ENCODE measurements around the gene PKP4.

PKP4 gene

GRCh38 chr2:158650646-158651357 lies 194.1 kb downstream of the PKP4 start:
- DNase-seq (ENCODE audit: low spot score in 2 of 2) (no peak), ATAC-seq (peak; percentile 44)
- Mint-ChIP-seq H3K4me1 (no peaks in the 10 kb centered on the region), H3K4me3 (no peak overlapping the region), H3K36me3 (no peaks in the 10 kb centered on the region), H3K9me3 (no peaks in the 10 kb centered on the region), H3K27ac (no peak overlapping the region)

GRCh38 chr2:158651358-158652057 lies 194.8 kb downstream of the PKP4 start:
- no peaks in the 10 kb centered on the region for H3K36me3 Mint-ChIP-seq
- no peaks in the 10 kb centered on the region for H3K9me3 Mint-ChIP-seq
- ATAC-seq, result no peak
- DNase-seq (ENCODE audit: low spot score in 2 of 2), result no peak
- H3K27ac Mint-ChIP-seq, result no peak overlapping the region
- H3K4me1 Mint-ChIP-seq, result no peaks in the 10 kb centered on the region
- H3K4me3 Mint-ChIP-seq, result no peak overlapping the region

- H3K27ac Mint-ChIP-seq, result no peak overlapping the region
- H3K36me3 Mint-ChIP-seq, result no peaks in the 10 kb centered on the region
- no peak overlapping the region for H3K4me3 Mint-ChIP-seq
- ATAC-seq (no peak), DNase-seq (ENCODE audit: low spot score in 2 of 2) (no peak)
- no peaks in the 10 kb centered on the region for H3K9me3 Mint-ChIP-seq
- H3K4me1 Mint-ChIP-seq, result no peaks in the 10 kb centered on the region
Observed at GRCh38 chr2:158655628-158656027, 198.9 kb downstream of the PKP4 start.

GRCh38 chr2:158656492-158657229 lies 199.9 kb downstream of the PKP4 start:
- ATAC-seq (peak; percentile 24), DNase-seq (ENCODE audit: low spot score in 2 of 2) (no peak)
- Mint-ChIP-seq H3K9me3 (no peaks in the 10 kb centered on the region), H3K27ac (no peak overlapping the region), H3K4me1 (no peaks in the 10 kb centered on the region), H3K4me3 (no peak overlapping the region), H3K36me3 (no peaks in the 10 kb centered on the region)

GRCh38 chr2:158658396-158658795 lies 201.6 kb downstream of the PKP4 start:
- no peak overlapping the region for H3K27ac Mint-ChIP-seq

GRCh38 chr2:158659483-158659882 lies 202.7 kb downstream of the PKP4 start:
- no peak overlapping the region for H3K27ac Mint-ChIP-seq
- no peak overlapping the region for H3K4me3 Mint-ChIP-seq
- H3K36me3 Mint-ChIP-seq, result no peaks in the 10 kb centered on the region
- DNase-seq (ENCODE audit: low spot score in 2 of 2) (no peak), ATAC-seq (no peak)
- H3K4me1 Mint-ChIP-seq, result no peaks in the 10 kb centered on the region
- no peaks in the 10 kb centered on the region for H3K9me3 Mint-ChIP-seq

More at GRCh38 chr2:158658396-158658795, 201.6 kb downstream of the PKP4 start:
- Mint-ChIP-seq H3K4me3 (no peak overlapping the region), H3K9me3 (no peaks in the 10 kb centered on the region), H3K4me1 (no peaks in the 10 kb centered on the region), H3K36me3 (no peaks in the 10 kb centered on the region)
- DNase-seq (ENCODE audit: low spot score in 2 of 2) (no peak), ATAC-seq (no peak)

- ATAC-seq (no peak), DNase-seq (ENCODE audit: low spot score in 2 of 2) (no peak)
- Mint-ChIP-seq H3K4me1 (no peaks in the 10 kb centered on the region), H3K9me3 (no peaks in the 10 kb centered on the region), H3K4me3 (no peak overlapping the region), H3K36me3 (no peaks in the 10 kb centered on the region), H3K27ac (no peak overlapping the region)
Observed at GRCh38 chr2:158661231-158661630, 204.5 kb downstream of the PKP4 start.

- Mint-ChIP-seq H3K36me3 (no peaks in the 10 kb centered on the region), H3K27ac (no peak overlapping the region), H3K9me3 (no peaks in the 10 kb centered on the region), H3K4me3 (no peak overlapping the region), H3K4me1 (no peaks in the 10 kb centered on the region)
- ATAC-seq (no peak), DNase-seq (ENCODE audit: low spot score in 2 of 2) (no peak)
Observed at GRCh38 chr2:158662421-158662820, 205.7 kb downstream of the PKP4 start.

GRCh38 chr2:158663796-158664195 lies 207.0 kb downstream of the PKP4 start:
- no peaks in the 10 kb centered on the region for H3K9me3 Mint-ChIP-seq
- ATAC-seq (peak; percentile 43), DNase-seq (ENCODE audit: low spot score in 2 of 2) (no peak)
- no peaks in the 10 kb centered on the region for H3K36me3 Mint-ChIP-seq
- no peaks in the 10 kb centered on the region for H3K4me1 Mint-ChIP-seq
- no peak overlapping the region for H3K27ac Mint-ChIP-seq
- H3K4me3 Mint-ChIP-seq, result no peak overlapping the region

- ATAC-seq, result no peak
- no peak for DNase-seq (ENCODE audit: low spot score in 2 of 2)
- Mint-ChIP-seq H3K9me3 (no peaks in the 10 kb centered on the region), H3K36me3 (no peaks in the 10 kb centered on the region), H3K27ac (no peak overlapping the region), H3K4me1 (no peaks in the 10 kb centered on the region), H3K4me3 (no peak overlapping the region)
Observed at GRCh38 chr2:158664987-158665386, 208.2 kb downstream of the PKP4 start.

GRCh38 chr2:158665536-158666302 lies 209.0 kb downstream of the PKP4 start:
- no peaks in the 10 kb centered on the region for H3K9me3 Mint-ChIP-seq
- H3K36me3 Mint-ChIP-seq, result no peaks in the 10 kb centered on the region
- no peak overlapping the region for H3K27ac Mint-ChIP-seq
- DNase-seq (ENCODE audit: low spot score in 2 of 2) (no peak), ATAC-seq (no peak)
- no peaks in the 10 kb centered on the region for H3K4me1 Mint-ChIP-seq
- no peak overlapping the region for H3K4me3 Mint-ChIP-seq

- ATAC-seq, result no peak
- Mint-ChIP-seq H3K27ac (no peak overlapping the region), H3K4me1 (no peaks in the 10 kb centered on the region), H3K9me3 (no peaks in the 10 kb centered on the region), H3K36me3 (no peaks in the 10 kb centered on the region), H3K4me3 (no peak overlapping the region)
- no peak for DNase-seq (ENCODE audit: low spot score in 2 of 2)
Observed at GRCh38 chr2:158666969-158667368, 210.2 kb downstream of the PKP4 start.

- Mint-ChIP-seq H3K36me3 (no peaks in the 10 kb centered on the region), H3K4me1 (no peaks in the 10 kb centered on the region), H3K9me3 (no peaks in the 10 kb centered on the region), H3K27ac (no peak overlapping the region), H3K4me3 (no peak overlapping the region)
- DNase-seq (ENCODE audit: low spot score in 2 of 2), result no peak
- ATAC-seq, result no peak
Observed at GRCh38 chr2:158667586-158667985, 210.8 kb downstream of the PKP4 start.

- Mint-ChIP-seq H3K4me3 (no peak overlapping the region), H3K27ac (no peak overlapping the region), H3K4me1 (no peaks in the 10 kb centered on the region), H3K36me3 (no peaks in the 10 kb centered on the region), H3K9me3 (no peaks in the 10 kb centered on the region)
- DNase-seq (ENCODE audit: low spot score in 2 of 2) (no peak), ATAC-seq (no peak)
Observed at GRCh38 chr2:158668001-158668765, 211.4 kb downstream of the PKP4 start.

- Mint-ChIP-seq H3K4me1 (no peaks in the 10 kb centered on the region), H3K27ac (no peak overlapping the region), H3K9me3 (no peaks in the 10 kb centered on the region), H3K4me3 (no peak overlapping the region), H3K36me3 (no peaks in the 10 kb centered on the region)
- ATAC-seq (no peak), DNase-seq (ENCODE audit: low spot score in 2 of 2) (no peak)
Observed at GRCh38 chr2:158670292-158670691, 213.5 kb downstream of the PKP4 start.

Measured in stimulated activated effector memory CD8-positive, alpha-beta T cell treated with anti-CD3 and anti-CD28 coated beads, Interleukin-12 subunit alpha, Interleukin-12 subunit beta, amount 100 ng/mL, for 72 hours (primary cell).